ENCODE data around the gene CMTM1.

The CMTM1 gene

GRCh38 chr16:66544016-66544757 lies 22.1 kb upstream of the CMTM1 start (continued):
- TF ChIP-seq TSHZ2 (CRISPR knock-in tag; IDR thresholded peaks at IDR 0.05) (no peak), POU6F1 (CRISPR knock-in tag; IDR thresholded peaks at IDR 0.05; ENCODE audit: borderline replicate concordance, low read depth) (no peak), PPARA (CRISPR knock-in tag; IDR thresholded peaks at IDR 0.05; ENCODE audit: borderline replicate concordance) (no peak), OSR1 (CRISPR knock-in tag; IDR thresholded peaks at IDR 0.05) (no peak), ZC3H10 (CRISPR knock-in tag; IDR thresholded peaks at IDR 0.05) (no peak), CSDC2 (CRISPR knock-in tag; IDR thresholded peaks at IDR 0.05) (no peak)

GRCh38 chr16:66547101-66547989 lies 18.9 kb upstream of the CMTM1 start:
- no peak for TF ChIP-seq ZFP30 (CRISPR knock-in tag; IDR thresholded peaks at IDR 0.05)
- TF ChIP-seq SNAI2 (CRISPR knock-in tag; IDR thresholded peaks at IDR 0.05) = no peak
- no peak for TF ChIP-seq PPARA (CRISPR knock-in tag; IDR thresholded peaks at IDR 0.05; ENCODE audit: borderline replicate concordance)
- no peak for TF ChIP-seq BACH2 (CRISPR knock-in tag; IDR thresholded peaks at IDR 0.05; ENCODE audit: borderline replicate concordance)
- TF ChIP-seq ZFP3 (CRISPR knock-in tag; IDR thresholded peaks at IDR 0.05) = no peak
- no peak for TF ChIP-seq GLIS3 (CRISPR knock-in tag; IDR thresholded peaks at IDR 0.05)
- no peak for TF ChIP-seq RARB (CRISPR knock-in tag; IDR thresholded peaks at IDR 0.05)
- TF ChIP-seq ZC3H10 (CRISPR knock-in tag; IDR thresholded peaks at IDR 0.05) = no peak
- TF ChIP-seq ZNF8 (CRISPR knock-in tag; IDR thresholded peaks at IDR 0.05) = no peak
- no peak for TF ChIP-seq OSR1 (CRISPR knock-in tag; IDR thresholded peaks at IDR 0.05)
- no peak for TF ChIP-seq PATZ1 (CRISPR knock-in tag; IDR thresholded peaks at IDR 0.05; ENCODE audit: borderline replicate concordance)
- no peak for TF ChIP-seq CREB5 (CRISPR knock-in tag; IDR thresholded peaks at IDR 0.05; ENCODE audit: low read depth)
- TF ChIP-seq ISL1 (CRISPR knock-in tag; IDR thresholded peaks at IDR 0.05) = no peak
- TF ChIP-seq CSDC2 (CRISPR knock-in tag; IDR thresholded peaks at IDR 0.05) = no peak
- TF ChIP-seq TCF4 (CRISPR knock-in tag; IDR thresholded peaks at IDR 0.05; ENCODE audit: borderline replicate concordance) = no peak
- TF ChIP-seq TOX (CRISPR knock-in tag; IDR thresholded peaks at IDR 0.05; ENCODE audit: borderline replicate concordance) = no peak
- TF ChIP-seq CSRNP3 (CRISPR knock-in tag; IDR thresholded peaks at IDR 0.05) = no peak
- ATAC-seq = no peak

GRCh38 chr16:66548068-66548467 lies 18.2 kb upstream of the CMTM1 start:
- ATAC-seq = no peak
- TF ChIP-seq PATZ1 (CRISPR knock-in tag; IDR thresholded peaks at IDR 0.05; ENCODE audit: borderline replicate concordance) (no peak), POU6F1 (CRISPR knock-in tag; IDR thresholded peaks at IDR 0.05; ENCODE audit: borderline replicate concordance, low read depth) (no peak), CREB5 (CRISPR knock-in tag; IDR thresholded peaks at IDR 0.05; ENCODE audit: low read depth) (no peak), ZC3H10 (CRISPR knock-in tag; IDR thresholded peaks at IDR 0.05) (no peak), GLIS3 (CRISPR knock-in tag; IDR thresholded peaks at IDR 0.05) (no peak), ZNF8 (CRISPR knock-in tag; IDR thresholded peaks at IDR 0.05) (no peak), PPARA (CRISPR knock-in tag; IDR thresholded peaks at IDR 0.05; ENCODE audit: borderline replicate concordance) (no peak), ZNF565 (CRISPR knock-in tag; conservative IDR thresholded peaks at IDR 0.05; ENCODE audit: low read depth) (no peak)
